ENCODE measurements around the gene REELD1. TPM values are rescaled to one million over a fixed set of nuclear protein-coding genes. Genes with fewer than 3 reads are reported as not detected.

The REELD1 gene
- total and polyA plus RNA-seq, 12 donors: 0.14 to 1.1 (median 0.40) TPM; not detected in 7

DNA sequence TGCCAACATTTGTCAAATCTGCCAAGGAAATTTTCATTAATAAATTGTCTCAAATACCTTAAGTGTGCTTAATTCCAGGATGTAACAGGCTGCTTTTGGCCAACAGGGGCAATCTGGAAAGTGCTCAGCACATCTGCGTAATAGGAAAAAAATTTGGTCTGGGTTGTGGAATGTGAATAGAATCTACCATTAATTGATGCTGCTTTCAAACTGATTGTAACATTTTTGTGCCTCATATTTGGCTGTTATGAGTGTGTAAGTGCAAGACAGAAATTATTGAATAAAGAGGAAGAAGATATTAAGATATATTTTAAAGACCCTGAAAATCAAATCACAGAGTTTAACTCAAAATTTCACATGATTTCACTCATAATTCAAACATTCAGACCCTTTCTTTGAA is 41.1 kb downstream of the REELD1 start:
- TF ChIP-seq POLR2A (IDR thresholded peaks at IDR 0.05) (no peak), CTCF (IDR thresholded peaks at IDR 0.05) (peak in 1 of 6 experiments; percentile 10)
- intact Hi-C loops (cut with DNase I): no loop called here

GRCh38 chr4:146255874-146256273 is 41.5 kb downstream of the REELD1 start:
- 47 to 59% (median 52%) methylated on average over 3 of the region's 3 CpGs for WGBS, 4 donors
- H3K9me3 ChIP-seq (replicated peaks in 1 of 3): no peaks in the 10 kb centered on the region
- no peak for DNase-seq
- H3K27me3 ChIP-seq: no peaks in the 10 kb centered on the region
- no peak for TF ChIP-seq POLR2A (IDR thresholded peaks at IDR 0.05)
- TF ChIP-seq CTCF (IDR thresholded peaks at IDR 0.05): no peak
- H3K36me3 ChIP-seq (replicated peaks in 1 of 2): no peaks in the 10 kb centered on the region
- no peaks in the 10 kb centered on the region for H3K4me1 ChIP-seq (replicated peaks in 1 of 2)
- H3K4me3 ChIP-seq: no peak overlapping the region
- no peak overlapping the region for H3K27ac ChIP-seq
- intact Hi-C loops (cut with DNase I): no loop called here

More for the DNA sequence above, 41.1 kb downstream of the REELD1 start:
- Histone ChIP-seq H3K27me3 (no peaks in the 10 kb centered on the region), H3K27ac (no peak overlapping the region), H3K4me3 (no peak overlapping the region), H3K36me3 (replicated peaks in 1 of 2) (no peaks in the 10 kb centered on the region), H3K4me1 (replicated peaks in 1 of 2) (no peaks in the 10 kb centered on the region), H3K9me3 (replicated peaks in 1 of 3) (no peaks in the 10 kb centered on the region)
- no peak for DNase-seq
- 79 to 100% (median 89%) methylated on average over 1 of the region's 1 CpG for WGBS, 4 donors

GRCh38 chr4:146256328-146256727 is 42.0 kb downstream of the REELD1 start:
- H3K27me3 ChIP-seq: no peaks in the 10 kb centered on the region
- no peaks in the 10 kb centered on the region for H3K9me3 ChIP-seq (replicated peaks in 1 of 3)
- no peak overlapping the region for H3K27ac ChIP-seq
- TF ChIP-seq POLR2A (IDR thresholded peaks at IDR 0.05) (no peak), CTCF (IDR thresholded peaks at IDR 0.05) (no peak)
- no peaks in the 10 kb centered on the region for H3K36me3 ChIP-seq (replicated peaks in 1 of 2)
- no peak for DNase-seq
- intact Hi-C loops (cut with DNase I): no loop called here
- H3K4me1 ChIP-seq (replicated peaks in 1 of 2): no peaks in the 10 kb centered on the region
- no peak overlapping the region for H3K4me3 ChIP-seq
- 67 to 87% (median 80%) methylated on average over 1 of the region's 1 CpG for WGBS, 4 donors

- Histone ChIP-seq H3K27me3 (no peaks in the 10 kb centered on the region), H3K27ac (no peak overlapping the region), H3K4me3 (no peak overlapping the region), H3K36me3 (replicated peaks in 1 of 2) (no peaks in the 10 kb centered on the region), H3K9me3 (replicated peaks in 1 of 3) (no peaks in the 10 kb centered on the region), H3K4me1 (replicated peaks in 1 of 2) (no peaks in the 10 kb centered on the region)
- TF ChIP-seq POLR2A (IDR thresholded peaks at IDR 0.05): no peak
- TF ChIP-seq CTCF (IDR thresholded peaks at IDR 0.05): no peak
- DNase-seq: no peak
- intact Hi-C loops (cut with DNase I): no loop called here
- WGBS, 4 donors: 91 to 100% (median 92%) methylated on average over 1 of the region's 1 CpG
These were observed 43.2 kb downstream of the REELD1 start for GRCh38 chr4:146257511-146257910.

Measured in adrenal gland (tissue), 12 donors.